GM19351 (cell line): ENCODE results near the gene GPR156.

Source experiments
- ATAC-seq: cut with Tn5 transposase; IDR thresholded peaks from one replicate; pipeline ENCODE4 v1.9.1; 2021; ENCODE audit warnings: mild to moderate bottlenecking, moderate library complexity; ENCODE audit not compliant: unreplicated experiment

GPR156 gene

DNA sequence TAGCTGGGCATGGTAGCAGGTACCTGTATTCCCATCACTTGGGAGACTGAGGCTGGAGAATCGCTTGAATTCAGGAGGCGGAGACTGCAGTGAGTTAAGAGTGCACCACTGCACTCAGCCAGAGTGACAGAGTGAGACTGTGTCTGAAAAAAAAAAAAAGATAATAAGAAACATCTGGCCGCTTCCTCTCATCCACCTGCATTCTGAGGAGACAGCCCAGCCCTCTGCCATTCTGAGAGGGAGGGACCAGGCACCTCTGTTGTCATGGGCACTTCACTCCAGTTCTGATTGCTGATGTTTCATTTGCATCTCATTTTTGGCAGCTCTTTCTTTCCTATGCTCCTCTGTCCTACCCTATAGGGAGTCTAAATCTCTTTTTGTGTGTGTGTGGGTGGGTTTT, 154.4 kb downstream of the GPR156 start:
- no peak for ATAC-seq

DNA sequence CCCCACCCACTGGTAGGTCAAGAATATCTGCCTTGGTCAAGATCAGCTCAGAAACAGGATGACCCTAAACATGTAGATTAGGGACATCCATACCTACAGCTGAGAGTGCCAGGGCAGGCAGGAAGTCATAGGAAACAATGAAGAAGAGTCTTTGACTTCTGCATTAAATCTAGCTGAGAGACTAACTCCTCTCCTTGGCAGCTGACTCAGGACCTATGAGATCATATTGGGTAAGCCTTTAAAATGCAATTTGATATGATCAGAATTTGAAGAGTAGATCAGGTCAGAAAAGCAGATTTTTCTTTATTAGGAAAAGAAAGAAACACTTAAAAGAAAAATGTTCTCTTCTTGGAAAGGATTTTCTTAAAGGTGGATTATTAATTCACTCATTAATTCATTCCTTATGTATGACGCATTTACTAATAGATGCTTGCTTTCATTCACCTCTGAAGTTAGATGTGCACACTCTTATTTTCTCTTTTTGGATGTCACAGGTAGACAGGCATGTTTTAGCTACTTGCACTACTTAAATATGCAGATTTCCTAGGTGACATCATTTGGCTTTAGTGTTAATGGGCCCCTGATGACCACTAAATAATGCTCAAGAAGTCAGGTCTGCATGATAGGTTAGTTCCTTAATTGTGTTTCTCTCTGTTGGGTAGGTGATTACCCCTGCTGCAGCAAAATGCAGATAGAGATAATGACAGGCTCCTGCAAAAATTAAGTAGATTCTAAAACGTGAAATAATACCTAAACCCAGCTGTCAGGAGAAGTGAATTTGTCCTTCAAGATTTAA, 155.1 kb downstream of the GPR156 start:
- ATAC-seq: no peak

DNA sequence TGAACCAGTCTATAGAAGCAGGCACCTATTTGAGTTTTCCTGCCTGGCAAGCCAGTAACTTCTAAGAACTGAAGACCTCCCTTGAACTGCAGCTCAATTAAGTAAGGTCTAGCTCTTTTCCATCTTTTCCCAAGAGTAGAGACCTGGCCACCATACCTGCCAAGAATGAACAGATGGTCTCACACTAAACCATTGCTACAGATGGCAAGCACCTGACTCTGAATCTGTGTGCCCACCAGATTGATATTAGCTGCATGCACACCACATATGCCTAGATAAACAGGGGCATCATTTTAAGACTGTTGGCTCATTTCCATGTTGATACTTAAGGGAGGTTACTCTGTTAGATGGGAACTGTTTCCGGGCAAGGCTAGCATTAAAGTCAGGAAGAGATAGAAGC, 156.0 kb downstream of the GPR156 start:
- ATAC-seq: no peak

DNA sequence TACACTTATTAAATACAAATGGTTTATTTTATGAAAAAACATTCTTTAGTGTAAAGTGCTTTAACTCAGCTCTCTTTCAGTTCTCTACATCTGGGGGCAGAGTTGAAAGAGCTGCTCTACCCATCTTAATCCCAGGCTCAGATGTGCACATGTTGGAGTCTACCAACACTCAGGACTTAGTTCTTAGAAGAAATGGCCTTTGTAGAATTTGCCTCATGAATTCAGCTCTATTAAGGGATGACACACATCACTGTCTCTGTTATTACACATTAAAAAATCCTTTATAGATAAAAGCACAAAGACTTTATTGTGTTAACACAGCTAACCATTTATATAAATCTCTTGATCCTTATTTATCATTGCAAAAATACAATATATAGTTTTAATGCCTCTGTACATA, 159.0 kb downstream of the GPR156 start:
- ATAC-seq: no peak

DNA sequence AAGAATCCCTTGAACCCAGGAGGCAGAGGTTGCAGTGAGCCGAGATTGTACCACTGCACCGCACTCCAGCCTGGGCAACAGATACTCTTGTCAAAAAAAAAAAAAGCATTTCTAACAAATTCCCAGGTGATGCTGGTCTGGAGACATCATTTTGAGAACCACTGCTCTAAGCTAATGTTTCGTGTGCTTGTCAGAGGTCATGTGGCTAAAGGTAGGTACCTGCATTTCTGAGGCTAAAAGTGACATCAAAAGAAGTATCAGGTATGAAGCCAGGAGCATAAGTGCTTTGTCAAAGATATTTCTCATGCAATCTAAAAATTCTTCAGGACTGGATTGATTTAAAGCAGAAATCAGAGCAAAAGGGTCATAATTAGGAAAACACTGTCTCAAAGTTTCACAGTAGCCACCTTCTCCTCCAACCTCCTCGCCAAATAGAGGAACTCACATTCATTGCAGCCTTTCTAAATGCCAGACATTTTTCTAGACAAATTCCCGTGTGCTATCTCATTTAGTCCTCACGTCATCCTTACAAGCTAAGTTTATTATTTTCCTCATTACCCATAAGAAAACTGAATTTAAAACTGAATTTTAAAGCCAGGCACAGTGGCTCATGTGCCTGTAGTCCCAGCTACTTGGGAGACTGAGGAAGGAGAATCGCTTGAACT, 165.0 kb downstream of the GPR156 start:
- ATAC-seq: no peak
